ENCODE results near the gene TXNL4A.

DNA sequence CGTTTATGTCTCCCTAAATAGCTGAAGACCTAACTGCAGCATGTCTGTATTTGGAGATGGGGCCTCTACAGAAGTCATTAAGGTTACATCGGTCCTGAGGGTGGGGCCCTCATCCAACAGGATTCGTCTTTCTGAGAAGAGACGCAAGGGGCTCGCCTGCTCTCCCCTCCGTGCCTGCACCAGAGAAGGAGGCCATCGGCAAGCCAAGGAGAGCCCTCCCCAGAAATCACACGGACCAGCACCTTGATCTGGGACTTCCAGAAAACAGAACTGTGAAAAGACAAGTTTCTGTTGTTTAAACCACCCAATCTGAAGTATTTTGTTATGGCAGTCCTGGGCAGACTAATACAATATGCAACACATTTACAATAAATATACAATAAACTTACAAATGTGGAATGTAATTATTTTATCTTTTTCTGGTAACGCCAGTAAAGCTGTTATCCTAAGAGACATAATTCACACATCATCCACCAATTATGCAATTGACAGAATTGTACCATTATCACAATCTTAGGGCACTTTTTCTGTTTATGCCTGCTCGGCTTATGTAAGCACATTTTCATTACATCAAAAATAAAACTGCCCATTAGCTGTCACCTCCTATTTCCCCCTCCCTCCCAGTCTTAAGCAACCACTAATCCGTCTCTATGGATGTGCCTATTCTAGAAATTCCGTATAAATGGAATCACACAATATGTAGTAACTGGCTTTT, 17.8 kb downstream of the TXNL4A start:
- TF ChIP-seq, protein P1, sequence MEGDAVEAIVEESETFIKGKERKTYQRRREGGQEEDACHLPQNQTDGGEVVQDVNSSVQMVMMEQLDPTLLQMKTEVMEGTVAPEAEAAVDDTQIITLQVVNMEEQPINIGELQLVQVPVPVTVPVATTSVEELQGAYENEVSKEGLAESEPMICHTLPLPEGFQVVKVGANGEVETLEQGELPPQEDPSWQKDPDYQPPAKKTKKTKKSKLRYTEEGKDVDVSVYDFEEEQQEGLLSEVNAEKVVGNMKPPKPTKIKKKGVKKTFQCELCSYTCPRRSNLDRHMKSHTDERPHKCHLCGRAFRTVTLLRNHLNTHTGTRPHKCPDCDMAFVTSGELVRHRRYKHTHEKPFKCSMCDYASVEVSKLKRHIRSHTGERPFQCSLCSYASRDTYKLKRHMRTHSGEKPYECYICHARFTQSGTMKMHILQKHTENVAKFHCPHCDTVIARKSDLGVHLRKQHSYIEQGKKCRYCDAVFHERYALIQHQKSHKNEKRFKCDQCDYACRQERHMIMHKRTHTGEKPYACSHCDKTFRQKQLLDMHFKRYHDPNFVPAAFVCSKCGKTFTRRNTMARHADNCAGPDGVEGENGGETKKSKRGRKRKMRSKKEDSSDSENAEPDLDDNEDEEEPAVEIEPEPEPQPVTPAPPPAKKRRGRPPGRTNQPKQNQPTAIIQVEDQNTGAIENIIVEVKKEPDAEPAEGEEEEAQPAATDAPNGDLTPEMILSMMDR (IDR thresholded peaks at IDR 0.05; ENCODE audit: low read depth, low read length, missing input control): no peak
- TF ChIP-seq RAD21 (IDR thresholded peaks at IDR 0.05) (no peak), SP1 (IDR thresholded peaks at IDR 0.05) (no peak)
- TF ChIP-seq, protein P2, sequence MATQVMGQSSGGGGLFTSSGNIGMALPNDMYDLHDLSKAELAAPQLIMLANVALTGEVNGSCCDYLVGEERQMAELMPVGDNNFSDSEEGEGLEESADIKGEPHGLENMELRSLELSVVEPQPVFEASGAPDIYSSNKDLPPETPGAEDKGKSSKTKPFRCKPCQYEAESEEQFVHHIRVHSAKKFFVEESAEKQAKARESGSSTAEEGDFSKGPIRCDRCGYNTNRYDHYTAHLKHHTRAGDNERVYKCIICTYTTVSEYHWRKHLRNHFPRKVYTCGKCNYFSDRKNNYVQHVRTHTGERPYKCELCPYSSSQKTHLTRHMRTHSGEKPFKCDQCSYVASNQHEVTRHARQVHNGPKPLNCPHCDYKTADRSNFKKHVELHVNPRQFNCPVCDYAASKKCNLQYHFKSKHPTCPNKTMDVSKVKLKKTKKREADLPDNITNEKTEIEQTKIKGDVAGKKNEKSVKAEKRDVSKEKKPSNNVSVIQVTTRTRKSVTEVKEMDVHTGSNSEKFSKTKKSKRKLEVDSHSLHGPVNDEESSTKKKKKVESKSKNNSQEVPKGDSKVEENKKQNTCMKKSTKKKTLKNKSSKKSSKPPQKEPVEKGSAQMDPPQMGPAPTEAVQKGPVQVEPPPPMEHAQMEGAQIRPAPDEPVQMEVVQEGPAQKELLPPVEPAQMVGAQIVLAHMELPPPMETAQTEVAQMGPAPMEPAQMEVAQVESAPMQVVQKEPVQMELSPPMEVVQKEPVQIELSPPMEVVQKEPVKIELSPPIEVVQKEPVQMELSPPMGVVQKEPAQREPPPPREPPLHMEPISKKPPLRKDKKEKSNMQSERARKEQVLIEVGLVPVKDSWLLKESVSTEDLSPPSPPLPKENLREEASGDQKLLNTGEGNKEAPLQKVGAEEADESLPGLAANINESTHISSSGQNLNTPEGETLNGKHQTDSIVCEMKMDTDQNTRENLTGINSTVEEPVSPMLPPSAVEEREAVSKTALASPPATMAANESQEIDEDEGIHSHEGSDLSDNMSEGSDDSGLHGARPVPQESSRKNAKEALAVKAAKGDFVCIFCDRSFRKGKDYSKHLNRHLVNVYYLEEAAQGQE (IDR thresholded peaks at IDR 0.05): no peak

Measured in liver (tissue), 3 donors.